IMR-90 (cell line): Measurements from ENCODE around the gene SETD9. TPM values are rescaled to one million over a fixed set of nuclear protein-coding genes. Genes with fewer than 3 reads are reported as not detected.

ENCODE experiments used
- ATAC-seq: fragments of 200-7000 bp; cut with Tn5 transposase; 2 replicates; pipeline ENCODE4 v1.9.1; 2020; ENCODE audit warnings: low read depth, mild to moderate bottlenecking, moderate library complexity
- BruUV-seq: library from RNA; stranded (reverse); fragments of 400-500 nt; replicated peaks from 2 replicates; lab custom pipeline; 2021; lab: Mats Ljungman, UMichigan
- CTCF ChIA-PET: fragments of 300-600 bp; formaldehyde crosslinking; extraction: SDS; loops from one replicate; lab custom pipeline; 2021; ENCODE audit warnings: antibody characterized with exemption; lab: Yijun Ruan, JAX
- POLR2A ChIA-PET: fragments of 300-600 bp; sonication (Branson Sonifier 250); formaldehyde crosslinking; loops from one replicate; lab custom pipeline; 2022; ENCODE audit warnings: antibody characterized with exemption; ENCODE audit not compliant: unreplicated experiment; lab: Charles Lee
- DNase-seq: peaks from one replicate; pipeline ENCODE4 v3.0.0; 2013
- H2AFZ ChIP-seq: replicated peaks from 2 replicates; pipeline ENCODE3; 2013; ENCODE audit warnings: low read length, mild to moderate bottlenecking; ENCODE audit not compliant: poor library complexity
- H2AK5ac ChIP-seq: 2 replicates; pipeline ENCODE4 v1.6.1; 2013; ENCODE audit warnings: low read depth, low read length, inconsistent platforms
- H2AK9ac ChIP-seq: replicated peaks from 2 replicates; pipeline ENCODE3; 2013; ENCODE audit warnings: mild to moderate bottlenecking, low read depth, low read length, moderate library complexity; ENCODE audit not compliant: poor library complexity
- H2BK120ac ChIP-seq: 2 replicates; pipeline ENCODE4 v1.6.1; 2013; ENCODE audit warnings: low read depth, low read length, inconsistent platforms
- H2BK15ac ChIP-seq: 3 replicates; pipeline ENCODE4 v1.6.1; 2013; ENCODE audit warnings: low read depth, low read length, inconsistent platforms
- H2BK20ac ChIP-seq: 2 replicates; pipeline ENCODE4 v1.6.1; 2013; ENCODE audit warnings: low read depth, mild to moderate bottlenecking, inconsistent platforms, low read length, moderate library complexity
- H2BK5ac ChIP-seq: 2 replicates; pipeline ENCODE4 v1.6.1; 2013; ENCODE audit warnings: mild to moderate bottlenecking, low read depth, low read length, inconsistent platforms; ENCODE audit not compliant: poor library complexity, severe bottlenecking
- H3K14ac ChIP-seq: replicated peaks from 2 replicates; pipeline ENCODE4 v1.6.1; 2013; ENCODE audit warnings: low read depth, low read length, inconsistent platforms
- H3K18ac ChIP-seq: 2 replicates; pipeline ENCODE4 v1.6.1; 2013; ENCODE audit warnings: low read depth, low read length, control low read depth
- H3K23ac ChIP-seq: 2 replicates; pipeline ENCODE4 v1.6.1; 2013; ENCODE audit warnings: low read depth, low read length, inconsistent platforms
- H3K27ac ChIP-seq: 2 replicates; pipeline ENCODE4 v1.5.1; 2013; ENCODE audit warnings: mild to moderate bottlenecking, control low read depth, low read length; ENCODE audit not compliant: insufficient read depth
- H3K27me3 ChIP-seq: 2 replicates; pipeline ENCODE4 v1.6.1; 2013; ENCODE audit warnings: low read length; ENCODE audit not compliant: control insufficient read depth, insufficient read depth
- H3K36me3 ChIP-seq: 2 replicates; pipeline ENCODE4 v1.6.1; 2013; ENCODE audit warnings: low read length, mixed read lengths; ENCODE audit not compliant: control insufficient read depth, insufficient read depth
- H3K4ac ChIP-seq: 2 replicates; pipeline ENCODE4 v1.6.1; 2013; ENCODE audit warnings: low read depth, low read length, inconsistent platforms
- H3K4me1 ChIP-seq: 2 replicates; pipeline ENCODE4 v1.6.1; 2013; ENCODE audit warnings: low read length, mixed read lengths; ENCODE audit not compliant: control insufficient read depth, insufficient read depth
- H3K4me2 ChIP-seq: 2 replicates; pipeline ENCODE4 v1.6.1; 2013; ENCODE audit warnings: low read depth, mild to moderate bottlenecking, control low read depth, low read length, moderate library complexity
- H3K4me3 ChIP-seq: 2 replicates; pipeline ENCODE4 v1.5.1; 2013; ENCODE audit warnings: low read depth, mild to moderate bottlenecking, control low read depth, low read length, moderate library complexity; ENCODE audit not compliant: insufficient read depth
- H3K56ac ChIP-seq: 2 replicates; pipeline ENCODE4 v1.6.1; 2013; ENCODE audit warnings: low read length, inconsistent platforms; ENCODE audit not compliant: insufficient read depth; ENCODE audit errors: extremely low read depth
- H3K79me1 ChIP-seq, 2 experiments: 2 replicates each; pipeline ENCODE4 v1.6.1; 2013; ENCODE audit warnings: low read length in 2 of 2, inconsistent platforms in 1 of 2, low read depth in 1 of 2
- H3K9ac ChIP-seq: 2 replicates; pipeline ENCODE4 v1.6.1; 2013; ENCODE audit warnings: low read depth, low read length, control low read depth
- H3K9me1 ChIP-seq: 2 replicates; pipeline ENCODE4 v1.6.1; 2013; ENCODE audit warnings: low read length, inconsistent platforms; ENCODE audit not compliant: insufficient read depth
- H3K9me3 ChIP-seq: 2 replicates; pipeline ENCODE4 v1.6.1; 2013; ENCODE audit warnings: low read length; ENCODE audit not compliant: control insufficient read depth, insufficient read depth
- H4K20me1 ChIP-seq: 2 replicates; pipeline ENCODE4 v1.6.1; 2013; ENCODE audit warnings: low read length, inconsistent platforms; ENCODE audit not compliant: insufficient read depth
- H4K5ac ChIP-seq: 2 replicates; pipeline ENCODE4 v1.6.1; 2013; ENCODE audit warnings: mild to moderate bottlenecking, low read depth, low read length, control low read depth
- H4K8ac ChIP-seq, 2 experiments: 2 replicates each; pipeline ENCODE4 v1.6.1; 2013; ENCODE audit warnings: low read depth in 2 of 2, low read length in 2 of 2, control low read depth in 1 of 2, inconsistent platforms in 1 of 2
- H4K91ac ChIP-seq: 2 replicates; pipeline ENCODE4 v1.6.1; 2013; ENCODE audit warnings: low read depth, low read length, inconsistent platforms; ENCODE audit not compliant: insufficient read depth
- BHLHE40 ChIP-seq: fragments of 150-350 bp; IDR thresholded peaks from 2 replicates; pipeline ENCODE4 v1.6.1; 2016; ENCODE audit warnings: mild to moderate bottlenecking, low read depth, low read length
- CEBPB ChIP-seq: IDR thresholded peaks from 2 replicates; pipeline ENCODE4 v1.6.1; 2012; ENCODE audit warnings: low read depth, low read length, improper control_type of control experiment
- CHD1 ChIP-seq: IDR thresholded peaks from 2 replicates; pipeline ENCODE4 v1.6.1; 2012; ENCODE audit warnings: low read depth, low read length, improper control_type of control experiment
- CTCF ChIP-seq: conservative IDR thresholded peaks from 2 replicates; pipeline ENCODE4 v1.5.1; 2012; ENCODE audit warnings: mild to moderate bottlenecking, low read depth, low read length, improper control_type of control experiment
- ELK1 ChIP-seq: fragments of 150-350 bp; IDR thresholded peaks from 2 replicates; pipeline ENCODE4 v1.6.1; 2016; ENCODE audit warnings: low read depth, mild to moderate bottlenecking, low read length, moderate library complexity, borderline replicate concordance
- FOS ChIP-seq: fragments of 150-350 bp; IDR thresholded peaks from 2 replicates; pipeline ENCODE4 v1.6.1; 2016; ENCODE audit warnings: low read depth, low read length
- MAFK ChIP-seq: IDR thresholded peaks from 2 replicates; pipeline ENCODE4 v1.6.1; 2012; ENCODE audit warnings: low read depth, low read length, improper control_type of control experiment
- MAZ ChIP-seq: IDR thresholded peaks from 2 replicates; pipeline ENCODE4 v1.6.1; 2012; ENCODE audit warnings: low read depth, mild to moderate bottlenecking, low read length, improper control_type of control experiment, moderate library complexity, borderline replicate concordance
- MXI1 ChIP-seq: IDR thresholded peaks from 2 replicates; pipeline ENCODE4 v1.6.1; 2012; ENCODE audit warnings: low read depth, mild to moderate bottlenecking, low read length, moderate library complexity, borderline replicate concordance
- NFE2L2 ChIP-seq: fragments of 150-350 bp; IDR thresholded peaks from 2 replicates; pipeline ENCODE4 v1.6.1; 2016; ENCODE audit warnings: low read depth, mild to moderate bottlenecking, low read length
- POLR2A ChIP-seq: IDR thresholded peaks from 2 replicates; pipeline ENCODE4 v1.6.1; 2012; ENCODE audit warnings: mild to moderate bottlenecking, low read depth, low read length
- RAD21 ChIP-seq: IDR thresholded peaks from 2 replicates; pipeline ENCODE4 v1.6.1; 2012; ENCODE audit warnings: low read length, improper control_type of control experiment
- RCOR1 ChIP-seq: IDR thresholded peaks from 2 replicates; pipeline ENCODE4 v1.6.1; 2012; ENCODE audit warnings: mild to moderate bottlenecking, low read length, improper control_type of control experiment; ENCODE audit not compliant: insufficient replicate concordance
- RFX5 ChIP-seq: IDR thresholded peaks from 2 replicates; pipeline ENCODE4 v1.8.0; 2012; ENCODE audit warnings: low read depth, mild to moderate bottlenecking, low read length, moderate library complexity
- SMC3 ChIP-seq: fragments of 150-350 bp; IDR thresholded peaks from 2 replicates; pipeline ENCODE4 v1.6.1; 2016; ENCODE audit warnings: low read depth, mild to moderate bottlenecking, antibody characterized with exemption, low read length, moderate library complexity
- USF2 ChIP-seq: fragments of 150-350 bp; IDR thresholded peaks from 2 replicates; pipeline ENCODE4 v1.6.1; 2017; ENCODE audit warnings: mild to moderate bottlenecking, antibody characterized with exemption, low read length, low read depth
- WGBS, 2 experiments: methylation state at CpG; one replicate each; pipeline versions ENCODE4 v1.1.5 to v1.1.7; 2013; ENCODE audit warnings: missing lambda C conversion rate in 2 of 2; ENCODE audit not compliant: insufficient read length in 1 of 2; ENCODE audit errors: extremely low coverage in 2 of 2; 5-methylcytosine and 5-hydroxymethylcytosine counted together
- dilution Hi-C: fragments of 300-500 bp; cut with HindIII; formaldehyde crosslinking; loops from one replicate; pipeline ENCODE4 v1.14.3; 2018; ENCODE audit warnings: low sequenced_read_pairs; ENCODE audit not compliant: unreplicated experiment
- in situ Hi-C: fragments of 300-500 bp; cut with MboI; formaldehyde crosslinking; loops from 3 replicates; pipeline ENCODE4 v1.14.3; 2019; ENCODE audit warnings: low sequenced_read_pairs, inconsistent platforms, mixed read lengths
- intact Hi-C: fragments of 100-400 bp; cut with micrococcal nuclease; formaldehyde crosslinking; loops from 2 replicates; pipeline ENCODE4 v1.10.0; 2022
- polyA plus RNA-seq, 3 experiments: library from polyadenylated mRNA; depleted of rRNA; stranded (reverse); fragments of >200 nt; gene quantifications; 2 replicates each; pipeline ENCODE4 v1.2.3, GENCODE V29; 2012; ENCODE audit warnings: low replicate concordance in 1 of 3
- total RNA-seq: library from RNA; depleted of rRNA; stranded (reverse); fragments of >200 nt; gene quantifications from 2 replicates; pipeline ENCODE4 v1.2.3, GENCODE V29; 2012

SETD9 gene
- total and polyA plus RNA-seq, 2 of the 4 experiments (the other 2 are of a cell fraction), result 3.9 to 8.1 TPM

GRCh38 chr5:56962286-56962685, 52.9 kb downstream of the SETD9 start:
- Histone ChIP-seq H3K4ac (no peak overlapping the region), H4K5ac (no peak overlapping the region), H2AFZ (no peak overlapping the region), H3K56ac (no peak overlapping the region), H3K4me3 (no peak overlapping the region), H4K20me1 (no peaks in the 10 kb centered on the region), H2AK9ac (no peak overlapping the region), H2BK5ac (no peak overlapping the region), H3K9me1 (no peaks in the 10 kb centered on the region), H3K18ac (no peak overlapping the region), H3K23ac (no peak overlapping the region), H2BK120ac (no peak overlapping the region), H3K79me1 (no peaks in the 10 kb centered on the region), H3K4me2 (no peak overlapping the region), H2AK5ac (no peak overlapping the region), H3K36me3 (no peaks in the 10 kb centered on the region), H2BK20ac (no peak overlapping the region), H3K27me3 (peaks cover 47% of the 10 kb centered on the region), H3K9ac (no peak overlapping the region), H3K9me3 (no peaks in the 10 kb centered on the region), H3K14ac (no peak overlapping the region), H3K4me1 (no peaks in the 10 kb centered on the region), H2BK15ac (no peak overlapping the region), H4K8ac (no peak overlapping the region), H4K91ac (no peak overlapping the region), H3K27ac (no peak overlapping the region)
- intact Hi-C loops (no loop called here), in situ Hi-C loops (no loop called here), dilution Hi-C loops (no loop called here)
- ChIA-PET POLR2A (no interaction called here), CTCF (no interaction called here)
- TF ChIP-seq RAD21, result no peak
- no peak for TF ChIP-seq POLR2A
- no peak for TF ChIP-seq USF2
- TF ChIP-seq MXI1, result no peak
- no peak for TF ChIP-seq CTCF
- no peak for TF ChIP-seq MAFK
- TF ChIP-seq CHD1, result no peak
- no peak for TF ChIP-seq CEBPB
- no peak for TF ChIP-seq BHLHE40
- no peak for TF ChIP-seq SMC3
- TF ChIP-seq RCOR1, result no peak
- no peak for TF ChIP-seq ELK1
- no peak for TF ChIP-seq NFE2L2
- TF ChIP-seq FOS, result no peak
- TF ChIP-seq RFX5, result no peak
- no peak for TF ChIP-seq MAZ
- ATAC-seq (no peak), DNase-seq (no peak)
- no TSS peak for BruUV-seq
- WGBS, 2 experiments, result no CpG with 5 or more reads among the region's 2 CpGs
